GM12891 (cell line): Measurements from ENCODE around the gene LRIG3.
"Not testable (repeated sequence)": the region's sequence is repeated elsewhere in the genome, so short reads cannot be mapped to it uniquely, and the experiment has no call there.

Experiments used
- DNase-seq: peaks from one replicate; pipeline ENCODE4 v3.0.0; 2011; ENCODE audit warnings: low spot score; ENCODE audit not compliant: insufficient read length
- FAIRE-seq: peaks from 2 replicates; lab custom pipeline; 2011; peaks lifted over from hg19 to GRCh38; lab: Jason Lieb, UNC
- PAX5 ChIP-seq: IDR thresholded peaks from 2 replicates; pipeline ENCODE4 v1.6.1; 2011; ENCODE audit warnings: low read length, moderate library complexity, mild to moderate bottlenecking; ENCODE audit not compliant: insufficient read depth, severe bottlenecking
- POLR2A ChIP-seq: IDR thresholded peaks from 2 replicates; pipeline ENCODE4 v1.6.1; 2011; ENCODE audit warnings: low read depth, low read length, control low read depth
- POLR2AphosphoS5 ChIP-seq: IDR thresholded peaks from 2 replicates; pipeline ENCODE4 v1.6.1; 2011; ENCODE audit warnings: low read depth, low read length, control low read depth
- POU2F2 ChIP-seq: IDR thresholded peaks from 2 replicates; pipeline ENCODE4 v1.6.1; 2011; ENCODE audit warnings: low read depth, mild to moderate bottlenecking, control low read depth, low read length, moderate library complexity
- SPI1 ChIP-seq: IDR thresholded peaks from 2 replicates; pipeline ENCODE4 v1.6.1; 2011; ENCODE audit warnings: low read depth, low read length, control low read depth
- TAF1 ChIP-seq: IDR thresholded peaks from 2 replicates; pipeline ENCODE4 v1.6.1; 2011; ENCODE audit warnings: low read depth, low read length, control low read depth

Gene LRIG3

GRCh38 chr12:58907391-58907790 is 12.9 kb downstream of the LRIG3 start:
- no peak for TF ChIP-seq POLR2A
- no peak for TF ChIP-seq POLR2AphosphoS5
- no peak for TF ChIP-seq SPI1
- no peak for TF ChIP-seq PAX5
- no peak for TF ChIP-seq TAF1
- no peak for TF ChIP-seq POU2F2
- FAIRE-seq: no peak
- DNase-seq: no peak

- no peak for DNase-seq
- TF ChIP-seq PAX5 (no peak), POU2F2 (no peak), POLR2AphosphoS5 (no peak), SPI1 (no peak), TAF1 (no peak), POLR2A (no peak)
- no peak for FAIRE-seq
Measured at GRCh38 chr12:58906917-58907316, 13.4 kb downstream of the LRIG3 start.

GRCh38 chr12:58905422-58905821 is 14.9 kb downstream of the LRIG3 start:
- FAIRE-seq (no peak), DNase-seq (no peak)
- TF ChIP-seq SPI1 (no peak), TAF1 (no peak), PAX5 (no peak), POU2F2 (no peak), POLR2A (no peak), POLR2AphosphoS5 (no peak)

GRCh38 chr12:58902726-58903125 is 17.6 kb downstream of the LRIG3 start:
- FAIRE-seq, DNase-seq: not testable (repeated sequence)

GRCh38 chr12:58901664-58902063 is 18.6 kb downstream of the LRIG3 start:
- TF ChIP-seq PAX5 (no peak), TAF1 (no peak), POLR2AphosphoS5 (no peak), SPI1 (no peak), POLR2A (no peak), POU2F2 (no peak)
- FAIRE-seq (no peak), DNase-seq (no peak)

GRCh38 chr12:58897969-58898368 is 22.3 kb downstream of the LRIG3 start:
- FAIRE-seq (no peak), DNase-seq (no peak)
- no peak for TF ChIP-seq POLR2A
- TF ChIP-seq SPI1: no peak
- TF ChIP-seq PAX5: no peak
- TF ChIP-seq POLR2AphosphoS5: no peak
- no peak for TF ChIP-seq POU2F2
- TF ChIP-seq TAF1: no peak

GRCh38 chr12:58896278-58896677 is 24.0 kb downstream of the LRIG3 start:
- FAIRE-seq: no peak
- DNase-seq: no peak

GRCh38 chr12:58895053-58895452 is 25.3 kb downstream of the LRIG3 start:
- FAIRE-seq: no peak
- DNase-seq: no peak
- no peak for TF ChIP-seq SPI1
- TF ChIP-seq TAF1: no peak
- no peak for TF ChIP-seq POLR2AphosphoS5
- no peak for TF ChIP-seq POLR2A
- no peak for TF ChIP-seq PAX5

More at GRCh38 chr12:58896278-58896677, 24.0 kb downstream of the LRIG3 start:
- TF ChIP-seq POLR2A (no peak), SPI1 (no peak), PAX5 (no peak), TAF1 (no peak), POLR2AphosphoS5 (no peak), POU2F2 (no peak)

GRCh38 chr12:58894040-58894439 is 26.3 kb downstream of the LRIG3 start:
- FAIRE-seq (no peak), DNase-seq (no peak)
- no peak for TF ChIP-seq POU2F2
- TF ChIP-seq TAF1: no peak
- TF ChIP-seq SPI1: no peak
- TF ChIP-seq POLR2A: no peak
- TF ChIP-seq PAX5: no peak
- no peak for TF ChIP-seq POLR2AphosphoS5

GRCh38 chr12:58893495-58893894 is 26.8 kb downstream of the LRIG3 start:
- no peak for TF ChIP-seq POLR2A
- TF ChIP-seq POU2F2: no peak
- no peak for TF ChIP-seq SPI1
- no peak for TF ChIP-seq TAF1
- no peak for TF ChIP-seq POLR2AphosphoS5
- no peak for TF ChIP-seq PAX5
- FAIRE-seq: no peak
- DNase-seq: no peak
